K562 (cell line): ENCODE results near the gene LY6G6C. TPM values are rescaled to one million over a fixed set of nuclear protein-coding genes. Genes with fewer than 3 reads are reported as not detected.

Source experiments
- ATF1 ChIP-seq, 2 experiments: fragments of 450-650 bp in 1 of 2; IDR thresholded peaks; 2 replicates each; pipeline ENCODE4 v1.6.1; 2016; ENCODE audit warnings: missing compliant biosample characterization in 1 of 2, missing genetic modification characterization in 1 of 2
- E2F3 ChIP-seq: fragments of 250-450 bp; sonication (Bioruptor Pico); IDR thresholded peaks from 2 replicates; pipeline ENCODE4 v1.4.0; 2020; ENCODE audit warnings: mild to moderate bottlenecking
- ELF4 ChIP-seq: fragments of 450-650 bp; formaldehyde crosslinking; IDR thresholded peaks from 2 replicates; pipeline ENCODE4 v1.4.0; 2022; ENCODE audit warnings: missing genetic modification characterization
- HDGF ChIP-seq: fragments of 450-650 bp; IDR thresholded peaks from 2 replicates; pipeline ENCODE4 v1.6.1; 2016
- NFRKB ChIP-seq: fragments of 450-650 bp; IDR thresholded peaks from 2 replicates; pipeline ENCODE4 v1.6.1; 2016; ENCODE audit warnings: low read depth
- NR2F6 ChIP-seq: fragments of 450-650 bp; formaldehyde crosslinking; IDR thresholded peaks from 2 replicates; pipeline ENCODE4 v1.4.0; 2020; ENCODE audit warnings: mild to moderate bottlenecking
- OTX1 ChIP-seq: fragments of 450-650 bp; formaldehyde crosslinking; IDR thresholded peaks from 2 replicates; pipeline ENCODE4 v1.4.0; 2022; ENCODE audit warnings: mild to moderate bottlenecking
- POLR2A ChIP-seq: fragments of 450-650 bp; conservative IDR thresholded peaks from 2 replicates; pipeline ENCODE4 v1.6.1; 2016
- RBM34 ChIP-seq: fragments of 200-400 bp; formaldehyde crosslinking; IDR thresholded peaks from 2 replicates; pipeline ENCODE4 v1.6.1; 2018; ENCODE audit warnings: low read length, borderline replicate concordance; ENCODE audit not compliant: insufficient read depth
- RREB1 ChIP-seq: fragments of 250-450 bp; sonication (Bioruptor Pico); IDR thresholded peaks from 2 replicates; pipeline ENCODE4 v1.4.0; 2020
- SMAD3 ChIP-seq: fragments of 450-650 bp; formaldehyde crosslinking; conservative IDR thresholded peaks from 2 replicates; pipeline ENCODE4 v1.4.0; 2020; ENCODE audit warnings: mild to moderate bottlenecking
- SMAD4 ChIP-seq: fragments of 250-450 bp; sonication (Bioruptor Pico); conservative IDR thresholded peaks from 2 replicates; pipeline ENCODE4 v1.8.0; 2021; ENCODE audit warnings: inconsistent platforms, mild to moderate bottlenecking, moderate library complexity
- SMARCA4 ChIP-seq: fragments of 450-650 bp; IDR thresholded peaks from 2 replicates; pipeline ENCODE4 v1.6.1; 2016
- SOX6 ChIP-seq: fragments of 450-650 bp; IDR thresholded peaks from 2 replicates; pipeline ENCODE4 v1.6.1; 2014; ENCODE audit warnings: mild to moderate bottlenecking
- THRB ChIP-seq: fragments of 450-650 bp; formaldehyde crosslinking; conservative IDR thresholded peaks from 2 replicates; pipeline ENCODE4 v1.4.0; 2022; ENCODE audit warnings: mild to moderate bottlenecking, missing genetic modification characterization
- ZBTB17 ChIP-seq: fragments of 450-650 bp; formaldehyde crosslinking; IDR thresholded peaks from 2 replicates; pipeline ENCODE4 v1.4.0; 2020; ENCODE audit warnings: mild to moderate bottlenecking
- ZNF311 ChIP-seq: fragments of 250-450 bp; sonication (Bioruptor Pico); IDR thresholded peaks from 2 replicates; pipeline ENCODE4 v1.4.0; 2020; ENCODE audit warnings: mild to moderate bottlenecking, moderate library complexity
- ZNF79 ChIP-seq: fragments of 250-450 bp; sonication (Bioruptor Pico); IDR thresholded peaks from 2 replicates; pipeline ENCODE4 v1.4.0; 2020; ENCODE audit warnings: low read depth, mild to moderate bottlenecking, moderate library complexity
- polyA plus RNA-seq, 8 experiments: library from polyadenylated mRNA; depleted of rRNA in 4 of 8; stranded (reverse) in 5 of 8; unstranded in 3 of 8; fragments of >200 nt; fragmentation: Nextera tagmentation in 2 of 8; fragmentation: Illumina TruSeq in 1 of 8; extraction: Ambion mirVana in 2 of 8; extraction: Trizol in 1 of 8; gene quantifications; 2 replicates each; pipeline versions ENCODE4 v1.2.1 to v1.2.3, GENCODE V29; 2011 to 2014; ENCODE audit warnings: inconsistent platforms in 1 of 8, missing spikeins in 1 of 8
- total RNA-seq, 7 experiments: library from RNA; depleted of rRNA in 6 of 7; stranded (reverse); fragments of >200 nt in 6 of 7; fragmentation: Illumina TruSeq in 2 of 7; extraction: Trizol in 2 of 7; gene quantifications; 2 replicates each; pipeline versions ENCODE4 v1.2.1 to v1.2.3, GENCODE V29; 2011 to 2021; ENCODE audit warnings: low replicate concordance in 1 of 7
- TF ChIP-seq, protein P1 (sequence below): fragments of 250-450 bp; sonication (Bioruptor Pico); IDR thresholded peaks from 2 replicates; pipeline ENCODE4 v1.4.0; 2020; ENCODE audit warnings: mild to moderate bottlenecking

The LY6G6C gene
- total and polyA plus RNA-seq, 9 of the 15 experiments (the other 6 are each of a cell fraction or from before 2014, with no cell fraction given) = 0.06 to 0.20 TPM; not detected in 7

GRCh38 chr6:31725502-31726350, 4.2 kb upstream of the LY6G6C start (continued):
- TF ChIP-seq RREB1 (CRISPR knock-in tag) (peak; percentile 62), THRB (CRISPR knock-in tag) (peak; percentile 96), RBM34 (no peak), SOX6 (peak; percentile 37; the same call in 1 of the 2 replicates), OTX1 (CRISPR knock-in tag) (peak; percentile 77), E2F3 (CRISPR knock-in tag) (peak; percentile 74; the same call in 1 of the 2 replicates), ELF4 (CRISPR knock-in tag) (peak; percentile 97), SMAD3 (CRISPR knock-in tag) (peak; percentile 89), POLR2A (peak; percentile 55; the same call in 1 of the 2 replicates), NR2F6 (CRISPR knock-in tag) (peak; percentile 78; the same call in 1 of the 2 replicates), SMARCA4 (peak; percentile 78), SMAD4 (peak; percentile 85), ATF1 (CRISPR knock-in tag; IDR thresholded peaks at IDR 0.05) (no peak), ATF1 (tag; IDR thresholded peaks at IDR 0.05) (peak; percentile 68), ZBTB17 (CRISPR knock-in tag) (peak; percentile 73; the same call in 1 of the 2 replicates), HDGF (peak; percentile 84; the same call in 1 of the 2 replicates), ZNF79 (CRISPR knock-in tag) (0 out of 2 replicates have a peak, but pooled peaks have one; percentile 50), NFRKB (peak; percentile 81), ZNF311 (CRISPR knock-in tag) (no peak)
- TF ChIP-seq, protein P1, sequence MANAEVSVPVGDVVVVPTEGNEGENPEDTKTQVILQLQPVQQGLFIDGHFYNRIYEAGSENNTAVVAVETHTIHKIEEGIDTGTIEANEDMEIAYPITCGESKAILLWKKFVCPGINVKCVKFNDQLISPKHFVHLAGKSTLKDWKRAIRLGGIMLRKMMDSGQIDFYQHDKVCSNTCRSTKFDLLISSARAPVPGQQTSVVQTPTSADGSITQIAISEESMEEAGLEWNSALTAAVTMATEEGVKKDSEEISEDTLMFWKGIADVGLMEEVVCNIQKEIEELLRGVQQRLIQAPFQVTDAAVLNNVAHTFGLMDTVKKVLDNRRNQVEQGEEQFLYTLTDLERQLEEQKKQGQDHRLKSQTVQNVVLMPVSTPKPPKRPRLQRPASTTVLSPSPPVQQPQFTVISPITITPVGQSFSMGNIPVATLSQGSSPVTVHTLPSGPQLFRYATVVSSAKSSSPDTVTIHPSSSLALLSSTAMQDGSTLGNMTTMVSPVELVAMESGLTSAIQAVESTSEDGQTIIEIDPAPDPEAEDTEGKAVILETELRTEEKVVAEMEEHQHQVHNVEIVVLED (CRISPR knock-in tag) = peak; percentile 36; the same call in 1 of the 2 replicates
